Mucosa of rectum (tissue), 2 donors: ENCODE measurements around the gene TAF3.

Source experiments
- H3K27ac ChIP-seq, 2 donors: one replicate each; pipeline ENCODE4 v1.7.0; 2013; ENCODE audit warnings: inconsistent platforms in 2 of 2, low read depth in 2 of 2, low read length in 2 of 2
- H3K27me3 ChIP-seq, 2 donors: one replicate each; pipeline ENCODE4 v1.7.0; 2013; ENCODE audit warnings: low read length in 2 of 2; ENCODE audit not compliant: control insufficient read depth in 2 of 2, insufficient read depth in 2 of 2
- H3K36me3 ChIP-seq, 2 donors: one replicate each; pipeline ENCODE4 v1.7.0; 2013; ENCODE audit warnings: low read length in 2 of 2; ENCODE audit not compliant: control insufficient read depth in 2 of 2, insufficient read depth in 2 of 2
- H3K4me1 ChIP-seq, 2 donors: one replicate each; pipeline ENCODE4 v1.7.0; 2013; ENCODE audit warnings: low read length in 2 of 2, mild to moderate bottlenecking in 1 of 2; ENCODE audit not compliant: control insufficient read depth in 2 of 2, insufficient read depth in 2 of 2
- H3K4me3 ChIP-seq, 2 donors: one replicate each; pipeline ENCODE4 v1.7.0; 2013; ENCODE audit warnings: low read length in 2 of 2
- H3K9ac ChIP-seq, 2 donors: one replicate each; pipeline ENCODE4 v1.7.0; 2013; ENCODE audit warnings: low read length in 2 of 2, low read depth in 1 of 2, mild to moderate bottlenecking in 1 of 2
- H3K9me3 ChIP-seq, 2 donors: one replicate each; pipeline ENCODE4 v1.7.0; 2013; ENCODE audit warnings: low read length in 2 of 2; ENCODE audit not compliant: control insufficient read depth in 2 of 2
- donor health status: healthy.
- donor health status: Normal muscosa, but diverticular disease.

Gene TAF3

DNA sequence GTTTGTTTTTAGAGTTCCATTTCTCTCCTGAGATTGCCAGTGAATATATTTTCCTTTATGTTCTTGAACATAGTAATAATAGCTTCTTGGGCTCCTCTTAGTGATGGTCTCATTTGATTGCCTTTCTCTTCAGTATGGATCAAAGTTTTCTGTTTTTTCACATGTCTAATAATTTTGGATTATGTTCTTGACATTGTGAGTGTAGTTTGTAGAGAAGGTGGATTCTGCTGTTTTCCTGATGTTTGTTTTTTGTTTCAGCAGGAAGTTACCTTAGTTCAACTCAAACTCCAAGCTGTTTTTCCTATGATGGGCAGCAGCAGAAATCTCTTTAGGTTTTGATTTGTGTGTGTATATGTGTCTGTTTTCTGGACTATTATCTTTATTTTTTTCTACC, 43.8 kb downstream of the TAF3 start:
- Histone ChIP-seq H3K9ac (no peak overlapping the region), H3K4me1 (no peaks in the 10 kb centered on the region), H3K4me3 (no peak overlapping the region), H3K9me3 (peaks cover 0 to 3% of the 10 kb centered on the region in 2 donors), H3K27ac (no peak overlapping the region), H3K36me3 (no peaks in the 10 kb centered on the region), H3K27me3 (no peaks in the 10 kb centered on the region)

DNA sequence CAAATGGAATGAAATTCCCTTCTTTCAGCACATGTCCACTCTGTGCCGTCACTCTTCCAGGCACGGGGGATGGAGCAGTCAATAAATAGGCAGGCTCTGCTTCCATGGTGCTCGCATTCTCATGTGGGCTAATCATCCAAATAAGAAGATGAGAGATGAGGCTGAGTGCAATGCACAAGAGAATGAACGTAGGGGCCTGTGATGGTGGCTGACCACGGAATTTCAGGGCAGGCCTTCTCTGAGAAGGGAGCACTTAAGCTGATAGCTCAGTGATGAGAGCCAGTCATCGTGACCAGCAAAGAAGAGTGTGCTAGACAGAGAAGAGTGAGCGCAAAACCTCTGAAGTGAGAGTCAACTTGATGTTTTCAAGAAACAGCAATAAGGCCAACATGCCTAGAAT, 47.9 kb downstream of the TAF3 start:
- Histone ChIP-seq H3K9me3 (peaks cover 0 to 3% of the 10 kb centered on the region in 2 donors), H3K36me3 (no peaks in the 10 kb centered on the region), H3K27me3 (no peaks in the 10 kb centered on the region), H3K4me1 (no peaks in the 10 kb centered on the region), H3K9ac (no peak overlapping the region), H3K27ac (no peak overlapping the region), H3K4me3 (no peak overlapping the region)

DNA sequence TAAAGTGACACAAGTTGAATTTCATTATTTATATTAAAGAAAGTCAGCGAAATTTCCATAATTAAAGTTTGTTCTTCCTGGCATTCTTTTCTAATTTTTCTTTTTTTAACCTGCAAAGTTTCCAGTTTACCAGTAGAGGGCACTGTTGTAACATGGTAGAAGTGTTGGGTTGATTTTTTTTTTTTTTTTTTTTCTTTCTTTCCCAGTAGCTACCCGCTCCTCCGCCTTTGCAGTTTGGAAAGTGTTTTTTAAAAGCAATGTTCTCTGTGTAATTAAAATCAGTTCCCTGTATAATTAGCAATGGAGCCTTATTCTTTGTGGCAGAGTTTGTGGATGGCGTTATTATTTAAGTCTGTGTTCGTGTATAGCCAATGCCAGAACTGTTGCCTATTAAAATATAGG, 53.7 kb downstream of the TAF3 start:
- Histone ChIP-seq H3K4me1 (no peaks in the 10 kb centered on the region), H3K27me3 (no peaks in the 10 kb centered on the region), H3K4me3 (peak overlapping the region; percentile 43 to 66), H3K9ac (no peak overlapping the region), H3K36me3 (no peaks in the 10 kb centered on the region), H3K27ac (no peak overlapping the region), H3K9me3 (no peaks in the 10 kb centered on the region)

DNA sequence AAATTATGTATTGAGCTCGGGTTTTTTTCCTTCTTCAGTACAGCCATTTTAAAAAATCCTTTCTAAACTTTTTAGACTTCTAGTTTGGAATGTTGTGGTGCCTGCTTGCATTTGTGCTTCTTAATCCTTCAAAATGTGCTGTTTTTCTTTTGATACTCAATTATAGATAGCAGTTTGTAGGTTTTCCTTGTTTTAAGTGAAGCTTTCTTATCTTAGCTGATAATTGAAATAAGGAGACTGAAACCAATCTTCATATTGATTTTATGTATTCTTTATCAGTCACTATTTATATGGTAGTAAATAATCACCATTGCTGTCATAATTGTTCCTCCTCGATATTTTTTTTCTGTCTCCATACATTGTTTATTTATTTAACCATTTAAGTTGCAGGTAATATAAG, 56.6 kb downstream of the TAF3 start:
- H3K4me3 ChIP-seq, result no peak overlapping the region
- no peak overlapping the region for H3K27ac ChIP-seq
- no peaks in the 10 kb centered on the region for H3K4me1 ChIP-seq
- no peak overlapping the region for H3K9ac ChIP-seq
- H3K36me3 ChIP-seq, result no peaks in the 10 kb centered on the region
- H3K27me3 ChIP-seq, result no peaks in the 10 kb centered on the region
- H3K9me3 ChIP-seq, result no peaks in the 10 kb centered on the region

DNA sequence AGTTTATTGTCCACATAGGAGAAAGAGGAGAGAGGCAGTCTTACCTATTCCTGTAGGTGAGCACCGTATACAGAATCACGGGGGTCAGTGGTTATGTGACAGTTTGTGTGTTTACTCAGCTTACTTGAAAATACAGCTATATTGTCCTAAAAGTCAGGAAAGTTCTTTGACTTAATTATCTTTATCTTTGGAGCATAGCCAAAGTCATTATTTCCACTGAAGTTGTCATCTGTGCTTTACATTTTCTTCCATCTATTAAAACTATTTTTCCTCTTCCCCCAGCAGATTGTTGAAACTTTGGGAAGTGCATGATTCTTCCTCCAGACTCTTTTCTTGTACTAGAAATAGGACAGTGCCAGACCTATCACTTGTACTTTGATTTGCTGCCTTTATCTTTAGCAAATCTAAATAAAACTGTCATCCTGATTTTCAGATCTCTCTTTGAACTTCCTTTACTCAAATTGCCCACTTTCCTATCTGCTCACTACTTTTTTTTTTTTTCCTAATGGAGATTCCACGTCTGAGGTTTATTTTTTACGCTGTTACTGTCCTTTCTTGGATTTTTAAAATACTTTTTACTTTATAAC, 58.3 kb downstream of the TAF3 start:
- H3K4me3 ChIP-seq, result no peak overlapping the region
- no peaks in the 10 kb centered on the region for H3K9me3 ChIP-seq
- no peak overlapping the region for H3K27ac ChIP-seq
- no peaks in the 10 kb centered on the region for H3K4me1 ChIP-seq
- no peaks in the 10 kb centered on the region for H3K27me3 ChIP-seq
- no peaks in the 10 kb centered on the region for H3K36me3 ChIP-seq
- H3K9ac ChIP-seq, result no peak overlapping the region

DNA sequence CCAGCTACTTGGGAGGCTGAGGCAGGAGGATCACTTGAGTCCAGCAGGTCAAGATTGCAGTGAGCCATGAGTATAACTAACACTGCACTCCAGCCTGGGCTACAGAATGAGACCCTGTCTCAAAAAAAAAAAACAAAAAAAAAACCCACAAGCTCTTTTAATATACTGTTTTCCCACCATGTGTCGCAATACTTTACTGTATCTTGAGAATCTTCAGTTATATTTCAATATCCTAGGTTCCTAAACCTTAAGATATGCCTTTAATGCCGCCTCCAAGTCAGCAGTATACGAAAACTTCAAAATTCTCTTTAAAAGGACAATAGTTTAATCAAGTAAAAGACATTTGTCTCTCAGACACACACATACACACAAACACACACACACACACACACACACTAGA, 62.8 kb downstream of the TAF3 start:
- no peaks in the 10 kb centered on the region for H3K36me3 ChIP-seq
- no peaks in the 10 kb centered on the region for H3K9me3 ChIP-seq
- H3K27me3 ChIP-seq, result no peaks in the 10 kb centered on the region
- no peak overlapping the region for H3K27ac ChIP-seq
- H3K9ac ChIP-seq, result no peak overlapping the region
- no peaks in the 10 kb centered on the region for H3K4me1 ChIP-seq
- H3K4me3 ChIP-seq, result no peak overlapping the region

DNA sequence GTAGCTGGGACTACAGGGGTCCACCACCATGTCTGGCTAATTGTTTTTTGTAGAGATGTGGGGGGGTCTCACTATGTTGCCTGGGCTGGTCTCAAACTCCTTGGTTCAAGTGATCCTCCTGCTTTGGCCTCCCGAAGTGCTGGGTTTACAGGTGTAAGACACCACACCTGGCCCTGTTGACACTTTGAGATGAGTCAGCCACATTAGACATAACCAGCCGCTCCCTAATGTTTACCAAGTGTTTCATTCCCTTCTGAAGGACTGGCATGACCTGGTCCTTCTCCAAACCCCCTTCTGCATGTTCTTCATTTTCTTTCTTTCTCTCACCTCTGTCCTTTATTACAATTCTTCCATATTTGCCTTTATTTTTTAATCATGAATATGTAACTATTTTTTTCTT, 67.8 kb downstream of the TAF3 start:
- Histone ChIP-seq H3K4me1 (no peaks in the 10 kb centered on the region), H3K27ac (no peak overlapping the region), H3K9ac (no peak overlapping the region), H3K4me3 (no peak overlapping the region), H3K36me3 (no peaks in the 10 kb centered on the region), H3K9me3 (no peaks in the 10 kb centered on the region), H3K27me3 (no peaks in the 10 kb centered on the region)

DNA sequence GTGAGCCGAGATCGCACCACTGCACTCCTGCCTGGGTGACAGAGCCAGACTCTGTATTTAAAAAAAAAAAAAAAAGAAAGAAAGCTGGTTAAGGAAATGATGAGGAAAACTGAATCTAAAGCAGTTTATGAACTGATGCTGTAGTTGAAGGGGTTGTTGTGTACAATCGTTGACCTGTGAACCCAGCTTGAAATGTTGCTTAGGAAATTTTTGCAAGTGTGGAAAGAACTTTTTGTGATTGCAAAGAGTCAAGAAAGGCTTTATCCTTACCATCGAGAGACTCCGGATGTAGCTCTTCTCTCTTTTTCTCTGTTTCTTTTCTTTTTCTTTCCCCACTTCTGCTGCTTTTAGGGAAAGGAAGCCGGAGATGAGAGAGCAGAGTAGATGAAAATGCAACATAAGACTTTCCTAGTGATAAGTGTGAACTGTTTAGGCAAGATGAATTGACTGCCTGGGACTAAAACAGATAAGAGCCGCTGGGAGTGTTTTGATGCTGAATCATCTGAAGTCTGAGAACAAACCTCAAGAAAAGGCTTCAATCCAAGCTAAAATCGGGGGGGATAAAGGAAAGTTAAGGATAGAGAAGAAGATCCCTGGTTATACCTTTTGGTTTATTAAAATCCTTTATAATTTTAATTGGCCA, 69.0 kb downstream of the TAF3 start:
- Histone ChIP-seq H3K4me3 (no peak overlapping the region), H3K36me3 (no peaks in the 10 kb centered on the region), H3K27ac (no peak overlapping the region)

DNA sequence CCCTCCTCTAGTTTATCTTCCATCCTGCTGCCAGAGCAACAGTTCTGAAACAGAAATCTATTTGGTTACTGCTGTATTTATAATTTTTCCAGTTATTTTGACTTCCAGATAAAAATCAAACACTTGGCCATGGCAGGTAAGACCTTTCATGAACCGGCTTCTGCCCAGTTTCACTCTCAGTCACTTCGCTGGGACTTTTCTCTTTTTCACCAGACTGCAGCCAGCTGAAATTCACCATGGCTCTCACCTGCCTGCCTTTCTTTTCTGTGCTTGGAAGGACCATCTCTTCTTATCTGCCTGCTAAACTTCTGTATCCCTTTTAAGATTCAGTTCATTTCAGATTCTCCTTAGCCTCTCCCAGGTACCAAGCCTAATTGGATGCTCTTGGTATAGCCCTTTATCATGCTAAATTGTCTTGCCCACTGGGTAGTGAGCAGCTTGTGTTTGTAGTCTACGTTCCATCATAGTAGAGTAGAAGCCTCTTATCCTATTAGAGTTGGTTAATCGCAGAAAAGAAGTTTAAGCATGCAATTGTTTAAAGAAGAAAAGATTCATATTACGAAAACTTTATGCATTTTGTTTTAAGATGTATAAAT, 71.7 kb downstream of the TAF3 start:
- no peaks in the 10 kb centered on the region for H3K9me3 ChIP-seq
- H3K4me1 ChIP-seq, result no peaks in the 10 kb centered on the region
- no peaks in the 10 kb centered on the region for H3K27me3 ChIP-seq
- no peaks in the 10 kb centered on the region for H3K36me3 ChIP-seq
- no peak overlapping the region for H3K27ac ChIP-seq
- no peak overlapping the region for H3K4me3 ChIP-seq
- H3K9ac ChIP-seq, result no peak overlapping the region

More for the DNA sequence above, 69.0 kb downstream of the TAF3 start:
- Histone ChIP-seq H3K9ac (no peak overlapping the region), H3K27me3 (no peaks in the 10 kb centered on the region), H3K4me1 (no peaks in the 10 kb centered on the region), H3K9me3 (no peaks in the 10 kb centered on the region)

DNA sequence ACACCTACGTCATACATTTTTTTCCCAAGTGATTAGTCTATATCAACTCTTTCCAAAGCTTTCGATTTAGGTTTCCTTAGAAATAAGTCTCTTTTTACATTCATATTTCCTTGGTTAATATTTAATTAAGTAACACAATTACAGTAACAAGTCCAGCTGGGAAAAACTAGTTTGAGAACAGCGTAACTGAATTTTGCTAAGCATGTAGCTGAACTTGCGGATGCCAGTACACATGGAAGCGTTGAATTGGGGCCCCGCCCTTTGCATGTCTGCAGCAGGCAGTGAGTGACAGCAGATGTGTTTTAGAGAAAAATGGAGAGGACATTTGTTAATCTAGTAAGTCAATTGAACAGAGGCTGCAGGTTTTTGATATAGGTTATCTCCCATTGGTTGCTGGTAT, 72.5 kb downstream of the TAF3 start:
- H3K9me3 ChIP-seq, result no peaks in the 10 kb centered on the region
- no peaks in the 10 kb centered on the region for H3K36me3 ChIP-seq
- no peak overlapping the region for H3K4me3 ChIP-seq
- H3K4me1 ChIP-seq, result no peaks in the 10 kb centered on the region
- H3K27ac ChIP-seq, result no peak overlapping the region
- H3K9ac ChIP-seq, result no peak overlapping the region
- no peaks in the 10 kb centered on the region for H3K27me3 ChIP-seq
